ENCODE measurements around the gene ASCC3.

DNA sequence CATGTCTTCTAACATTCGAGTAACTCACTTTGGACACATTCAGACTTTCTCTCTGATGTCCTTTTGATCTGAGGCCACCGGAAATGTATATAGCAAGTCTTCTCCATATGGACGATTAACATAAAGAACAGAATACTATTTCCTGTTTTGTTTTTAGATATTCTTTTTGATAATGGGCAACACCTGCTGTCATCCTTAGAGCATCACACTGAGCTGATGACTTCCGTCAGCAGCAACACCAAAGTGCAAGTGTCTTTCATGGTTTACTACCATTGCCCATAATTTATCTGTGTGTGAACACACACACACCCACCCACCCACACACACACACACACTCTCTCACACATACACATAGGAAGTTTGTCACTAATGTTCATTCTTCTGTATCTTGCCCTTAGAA, 303.7 kb downstream of the ASCC3 start:
- TF ChIP-seq EGR1 (IDR thresholded peaks at IDR 0.05) (no peak), FOXM1 (IDR thresholded peaks at IDR 0.05; ENCODE audit: borderline replicate concordance, low read depth) (no peak), ZBTB7A (IDR thresholded peaks at IDR 0.05; ENCODE audit: low read depth) (no peak), TEAD4 (IDR thresholded peaks at IDR 0.05) (no peak), RAD21 (IDR thresholded peaks at IDR 0.05; ENCODE audit: low read depth) (no peak), TAF1 (IDR thresholded peaks at IDR 0.05; ENCODE audit: low read depth) (no peak), EP300 (IDR thresholded peaks at IDR 0.05; ENCODE audit: borderline replicate concordance) (no peak), CEBPB (IDR thresholded peaks at IDR 0.05) (no peak)
- TF ChIP-seq, protein P1, sequence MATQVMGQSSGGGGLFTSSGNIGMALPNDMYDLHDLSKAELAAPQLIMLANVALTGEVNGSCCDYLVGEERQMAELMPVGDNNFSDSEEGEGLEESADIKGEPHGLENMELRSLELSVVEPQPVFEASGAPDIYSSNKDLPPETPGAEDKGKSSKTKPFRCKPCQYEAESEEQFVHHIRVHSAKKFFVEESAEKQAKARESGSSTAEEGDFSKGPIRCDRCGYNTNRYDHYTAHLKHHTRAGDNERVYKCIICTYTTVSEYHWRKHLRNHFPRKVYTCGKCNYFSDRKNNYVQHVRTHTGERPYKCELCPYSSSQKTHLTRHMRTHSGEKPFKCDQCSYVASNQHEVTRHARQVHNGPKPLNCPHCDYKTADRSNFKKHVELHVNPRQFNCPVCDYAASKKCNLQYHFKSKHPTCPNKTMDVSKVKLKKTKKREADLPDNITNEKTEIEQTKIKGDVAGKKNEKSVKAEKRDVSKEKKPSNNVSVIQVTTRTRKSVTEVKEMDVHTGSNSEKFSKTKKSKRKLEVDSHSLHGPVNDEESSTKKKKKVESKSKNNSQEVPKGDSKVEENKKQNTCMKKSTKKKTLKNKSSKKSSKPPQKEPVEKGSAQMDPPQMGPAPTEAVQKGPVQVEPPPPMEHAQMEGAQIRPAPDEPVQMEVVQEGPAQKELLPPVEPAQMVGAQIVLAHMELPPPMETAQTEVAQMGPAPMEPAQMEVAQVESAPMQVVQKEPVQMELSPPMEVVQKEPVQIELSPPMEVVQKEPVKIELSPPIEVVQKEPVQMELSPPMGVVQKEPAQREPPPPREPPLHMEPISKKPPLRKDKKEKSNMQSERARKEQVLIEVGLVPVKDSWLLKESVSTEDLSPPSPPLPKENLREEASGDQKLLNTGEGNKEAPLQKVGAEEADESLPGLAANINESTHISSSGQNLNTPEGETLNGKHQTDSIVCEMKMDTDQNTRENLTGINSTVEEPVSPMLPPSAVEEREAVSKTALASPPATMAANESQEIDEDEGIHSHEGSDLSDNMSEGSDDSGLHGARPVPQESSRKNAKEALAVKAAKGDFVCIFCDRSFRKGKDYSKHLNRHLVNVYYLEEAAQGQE (IDR thresholded peaks at IDR 0.05; ENCODE audit: low read depth): no peak
- TF ChIP-seq, protein P2, sequence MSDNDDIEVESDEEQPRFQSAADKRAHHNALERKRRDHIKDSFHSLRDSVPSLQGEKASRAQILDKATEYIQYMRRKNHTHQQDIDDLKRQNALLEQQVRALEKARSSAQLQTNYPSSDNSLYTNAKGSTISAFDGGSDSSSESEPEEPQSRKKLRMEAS (IDR thresholded peaks at IDR 0.05): no peak
- TF ChIP-seq, protein P3, sequence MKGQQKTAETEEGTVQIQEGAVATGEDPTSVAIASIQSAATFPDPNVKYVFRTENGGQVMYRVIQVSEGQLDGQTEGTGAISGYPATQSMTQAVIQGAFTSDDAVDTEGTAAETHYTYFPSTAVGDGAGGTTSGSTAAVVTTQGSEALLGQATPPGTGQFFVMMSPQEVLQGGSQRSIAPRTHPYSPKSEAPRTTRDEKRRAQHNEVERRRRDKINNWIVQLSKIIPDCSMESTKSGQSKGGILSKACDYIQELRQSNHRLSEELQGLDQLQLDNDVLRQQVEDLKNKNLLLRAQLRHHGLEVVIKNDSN (IDR thresholded peaks at IDR 0.05): no peak
